ENCODE measurements around the gene AIFM2.

DNA sequence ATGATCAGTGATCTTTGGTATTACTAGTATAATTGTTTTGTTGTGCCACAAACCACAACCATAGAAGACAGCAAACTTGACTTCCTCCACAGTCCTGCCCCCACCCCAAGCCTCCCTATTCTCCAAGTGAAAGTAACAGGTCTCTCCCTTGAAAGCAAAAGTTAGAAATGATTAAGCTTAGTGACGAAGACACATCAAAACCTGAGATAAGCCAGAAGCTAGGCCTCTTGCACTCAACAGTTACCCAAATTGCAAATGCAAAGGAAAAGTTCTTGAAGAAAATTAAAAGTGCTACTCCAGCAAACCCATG is 30.2 kb upstream of the AIFM2 start:
- TF ChIP-seq LEF1 (IDR thresholded peaks at IDR 0.05; ENCODE audit: borderline replicate concordance) (no peak), HDGF (IDR thresholded peaks at IDR 0.05; ENCODE audit: borderline replicate concordance) (no peak), BHLHE40 (IDR thresholded peaks at IDR 0.05; ENCODE audit: borderline replicate concordance) (no peak), SP1 (IDR thresholded peaks at IDR 0.05) (no peak), ELF4 (IDR thresholded peaks at IDR 0.05) (no peak), FOXK2 (IDR thresholded peaks at IDR 0.05) (no peak), NFRKB (IDR thresholded peaks at IDR 0.05) (no peak), FOXM1 (IDR thresholded peaks at IDR 0.05; ENCODE audit: borderline replicate concordance) (no peak), SUZ12 (IDR thresholded peaks at IDR 0.05) (no peak)
- TF ChIP-seq, protein P1, sequence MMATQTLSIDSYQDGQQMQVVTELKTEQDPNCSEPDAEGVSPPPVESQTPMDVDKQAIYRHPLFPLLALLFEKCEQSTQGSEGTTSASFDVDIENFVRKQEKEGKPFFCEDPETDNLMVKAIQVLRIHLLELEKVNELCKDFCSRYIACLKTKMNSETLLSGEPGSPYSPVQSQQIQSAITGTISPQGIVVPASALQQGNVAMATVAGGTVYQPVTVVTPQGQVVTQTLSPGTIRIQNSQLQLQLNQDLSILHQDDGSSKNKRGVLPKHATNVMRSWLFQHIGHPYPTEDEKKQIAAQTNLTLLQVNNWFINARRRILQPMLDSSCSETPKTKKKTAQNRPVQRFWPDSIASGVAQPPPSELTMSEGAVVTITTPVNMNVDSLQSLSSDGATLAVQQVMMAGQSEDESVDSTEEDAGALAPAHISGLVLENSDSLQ (IDR thresholded peaks at IDR 0.05), result no peak

Measured in HEK293T (cell line).